H9 (cell line): Measurements from ENCODE around the gene DAB1. TPM values are rescaled to one million over a fixed set of nuclear protein-coding genes. Genes with fewer than 3 reads are reported as not detected.

Experiments
- DNase-seq: peaks from one replicate; pipeline ENCODE4 v3.0.0-alpha.2; 2017
- H2AFZ ChIP-seq: one replicate; pipeline ENCODE4 v1.6.1; 2013; ENCODE audit warnings: mild to moderate bottlenecking, low read length, control low read depth, moderate library complexity
- H2AK5ac ChIP-seq: 2 replicates; pipeline ENCODE4 v1.6.1; 2013; ENCODE audit warnings: low read length, control low read depth, mixed read lengths; ENCODE audit not compliant: insufficient read length
- H2BK120ac ChIP-seq: one replicate; pipeline ENCODE4 v1.6.1; 2013; ENCODE audit warnings: low read depth, mild to moderate bottlenecking, low read length, control low read depth, inconsistent platforms; ENCODE audit not compliant: poor library complexity, severe bottlenecking
- H2BK12ac ChIP-seq: 2 replicates; pipeline ENCODE4 v1.6.1; 2013; ENCODE audit warnings: low read length, control low read depth, mixed read lengths, low read depth; ENCODE audit not compliant: insufficient read length
- H2BK15ac ChIP-seq: 2 replicates; pipeline ENCODE4 v1.6.1; 2013; ENCODE audit warnings: low read depth, low read length, control low read depth
- H2BK20ac ChIP-seq: one replicate; pipeline ENCODE4 v1.6.1; 2013; ENCODE audit warnings: low read depth, mild to moderate bottlenecking, low read length, control low read depth, inconsistent platforms; ENCODE audit not compliant: poor library complexity, severe bottlenecking
- H2BK5ac ChIP-seq: 2 replicates; pipeline ENCODE4 v1.6.1; 2013; ENCODE audit warnings: low read length, control low read depth, mixed read lengths; ENCODE audit not compliant: insufficient read length
- H3K14ac ChIP-seq: 2 replicates; pipeline ENCODE4 v1.6.1; 2013; ENCODE audit warnings: low read length, control low read depth; ENCODE audit not compliant: insufficient read depth
- H3K18ac ChIP-seq: 2 replicates; pipeline ENCODE4 v1.6.1; 2013; ENCODE audit warnings: low read depth, mild to moderate bottlenecking, mixed read lengths, low read length, control low read depth; ENCODE audit not compliant: insufficient read length
- H3K23ac ChIP-seq: 2 replicates; pipeline ENCODE4 v1.6.1; 2013; ENCODE audit warnings: low read length, control low read depth, mixed read lengths, low read depth; ENCODE audit not compliant: insufficient read length
- H3K23me2 ChIP-seq: 2 replicates; pipeline ENCODE4 v1.6.1; 2013; ENCODE audit warnings: low read depth, mild to moderate bottlenecking, mixed read lengths, low read length, control low read depth; ENCODE audit not compliant: insufficient read length, poor library complexity, severe bottlenecking
- H3K27ac ChIP-seq: 2 replicates; pipeline ENCODE4 v1.5.1; 2013; ENCODE audit warnings: low read length, control low read depth, mixed read lengths, low read depth; ENCODE audit not compliant: insufficient read length
- H3K27me3 ChIP-seq: 2 replicates; pipeline ENCODE4 v1.6.1; 2013; ENCODE audit warnings: low read length, control low read depth, inconsistent platforms; ENCODE audit not compliant: insufficient read depth
- H3K4ac ChIP-seq: 2 replicates; pipeline ENCODE4 v1.6.1; 2013; ENCODE audit warnings: low read depth, mild to moderate bottlenecking, control low read depth, inconsistent platforms, low read length, moderate library complexity
- H3K4me1 ChIP-seq: 2 replicates; pipeline ENCODE4 v1.6.1; 2013; ENCODE audit warnings: low read length, control low read depth, inconsistent platforms; ENCODE audit not compliant: insufficient read depth
- H3K4me2 ChIP-seq: 2 replicates; pipeline ENCODE4 v1.6.1; 2013; ENCODE audit warnings: low read length, control low read depth, mixed read lengths; ENCODE audit not compliant: insufficient read length, insufficient read depth
- H3K56ac ChIP-seq: 2 replicates; pipeline ENCODE4 v1.6.1; 2013; ENCODE audit warnings: low read depth, mild to moderate bottlenecking, mixed read lengths, low read length, control low read depth; ENCODE audit not compliant: insufficient read length
- H3K79me1 ChIP-seq: 2 replicates; pipeline ENCODE4 v1.6.1; 2013; ENCODE audit warnings: low read depth, mild to moderate bottlenecking, moderate library complexity, low read length, control low read depth, inconsistent platforms; ENCODE audit not compliant: insufficient read depth, poor library complexity, severe bottlenecking
- H3K79me2 ChIP-seq: 2 replicates; pipeline ENCODE4 v1.6.1; 2013; ENCODE audit warnings: low read length, control low read depth, inconsistent platforms; ENCODE audit not compliant: insufficient read depth
- H3K9ac ChIP-seq: 2 replicates; pipeline ENCODE4 v1.6.1; 2013; ENCODE audit warnings: low read length, control low read depth, mixed read lengths; ENCODE audit not compliant: insufficient read length; ENCODE audit errors: extremely low read depth
- H3K9me3 ChIP-seq: one replicate; pipeline ENCODE4 v1.6.1; 2013; ENCODE audit warnings: low read depth, low read length, inconsistent platforms; ENCODE audit not compliant: control insufficient read depth
- H3T11ph ChIP-seq: one replicate; pipeline ENCODE4 v1.6.1; 2013; ENCODE audit warnings: mild to moderate bottlenecking, low read length, control low read depth, inconsistent platforms
- H4K20me1 ChIP-seq: one replicate; pipeline ENCODE4 v1.6.1; 2013; ENCODE audit not compliant: control insufficient read depth, insufficient read length, insufficient read depth
- H4K5ac ChIP-seq: 2 replicates; pipeline ENCODE4 v1.6.1; 2013; ENCODE audit warnings: low read depth, mild to moderate bottlenecking, mixed read lengths, low read length, control low read depth; ENCODE audit not compliant: insufficient read length
- H4K8ac ChIP-seq: replicated peaks from 2 replicates; pipeline ENCODE4 v1.6.1; 2013; ENCODE audit warnings: low read length, control low read depth, mixed read lengths, low read depth; ENCODE audit not compliant: insufficient read length
- H4K91ac ChIP-seq: 2 replicates; pipeline ENCODE4 v1.6.1; 2013; ENCODE audit warnings: low read depth, mild to moderate bottlenecking, moderate library complexity, mixed read lengths, low read length, control low read depth; ENCODE audit not compliant: insufficient read length
- H3K27ac Mint-ChIP-seq, 3 experiments: 2 replicates in 2 of 3; 3 replicates in 1 of 3; pipeline ENCODE4 v1.8.0; 2020 to 2021; ENCODE audit warnings: mixed read lengths in 3 of 3, mild to moderate bottlenecking in 1 of 3, moderate library complexity in 1 of 3
- H3K27me3 Mint-ChIP-seq: 2 replicates; pipeline ENCODE4 v1.8.0; 2021; ENCODE audit warnings: low read depth, mild to moderate bottlenecking, moderate library complexity, mixed read lengths
- H3K36me3 Mint-ChIP-seq, 3 experiments: 2 replicates in 2 of 3; 3 replicates in 1 of 3; pipeline ENCODE4 v1.8.0; 2020 to 2021; ENCODE audit warnings: low read depth in 3 of 3, mixed read lengths in 3 of 3; ENCODE audit not compliant: insufficient read depth in 1 of 3
- H3K4me1 Mint-ChIP-seq, 2 experiments: 2 replicates each; pipeline ENCODE4 v1.8.0; 2020; ENCODE audit warnings: mixed read lengths in 2 of 2
- H3K4me3 Mint-ChIP-seq, 2 experiments: 2 replicates in 1 of 2; 3 replicates in 1 of 2; pipeline ENCODE4 v1.8.0; 2020 to 2021; ENCODE audit warnings: mild to moderate bottlenecking in 2 of 2, mixed read lengths in 2 of 2, moderate library complexity in 1 of 2
- H3K9me3 Mint-ChIP-seq, 2 experiments: 2 replicates in 1 of 2; 3 replicates in 1 of 2; pipeline ENCODE4 v1.8.0; 2020; ENCODE audit warnings: mild to moderate bottlenecking in 2 of 2, mixed read lengths in 2 of 2, moderate library complexity in 1 of 2
- CTCF ChIP-seq: fragments of 200-600 bp; sonication (generic); conservative IDR thresholded peaks from 3 replicates; pipeline ENCODE4 v1.8.0; 2021; ENCODE audit warnings: antibody characterized with exemption, mild to moderate bottlenecking
- whole genome bisulfite sequencing: extraction: QIAGEN DNeasy Blood & Tissue Kit; methylation state at CpG from one replicate; pipeline ENCODE4 v1.1.7; 2013; ENCODE audit warnings: missing lambda C conversion rate, low lambda C conversion rate, mixed read lengths; ENCODE audit not compliant: insufficient read length; ENCODE audit errors: extremely low coverage; 5-methylcytosine and 5-hydroxymethylcytosine counted together
- total RNA-seq: library from RNA; stranded (reverse); gene quantifications from 2 replicates; pipeline ENCODE4 v1.2.1, GENCODE V29; 2021

The DAB1 gene
- total RNA-seq, 1 experiment from 2014 or later: 9.3 TPM

GRCh38 chr1:57127976-57128375 is 295.9 kb downstream of the DAB1 start:
- Histone ChIP-seq H4K8ac (no peak overlapping the region), H3K4ac (no peak overlapping the region), H2BK15ac (no peak overlapping the region), H3K79me1 (no peaks in the 10 kb centered on the region), H3K56ac (no peak overlapping the region), H2BK5ac (no peak overlapping the region), H3K4me1 (no peaks in the 10 kb centered on the region), H3K18ac (no peak overlapping the region), H3K4me2 (no peak overlapping the region), H2BK120ac (no peak overlapping the region), H4K91ac (no peak overlapping the region), H2BK20ac (no peak overlapping the region), H3K27me3 (no peaks in the 10 kb centered on the region), H3K14ac (no peak overlapping the region), H3K79me2 (no peaks in the 10 kb centered on the region), H4K5ac (no peak overlapping the region), H2BK12ac (no peak overlapping the region), H3T11ph (no peak overlapping the region), H3K9ac (no peak overlapping the region), H2AFZ (no peak overlapping the region), H3K23ac (no peak overlapping the region), H4K20me1 (no peaks in the 10 kb centered on the region), H3K23me2 (no peaks in the 10 kb centered on the region), H3K27ac (no peak overlapping the region), H2AK5ac (no peak overlapping the region), H3K9me3 (no peaks in the 10 kb centered on the region)
- no peak for TF ChIP-seq CTCF
- Mint-ChIP-seq H3K4me3 (no peak overlapping the region), H3K9me3 (no peaks in the 10 kb centered on the region), H3K4me1 (peaks cover 4 to 10% of the 10 kb centered on the region in 2 experiments), H3K27ac (no peak overlapping the region), H3K27me3 (no peaks in the 10 kb centered on the region; the same call in 1 of the 2 replicates), H3K36me3 (no peaks in the 10 kb centered on the region)
- no CpG with 5 or more reads among the region's 6 CpGs for WGBS
- no peak for DNase-seq
